ENCODE data around the gene PURA. TPM values are rescaled to one million over a fixed set of nuclear protein-coding genes. Genes with fewer than 3 reads are reported as not detected.

The PURA gene
- total and polyA plus RNA-seq, 2 of the 4 experiments (the other 2 are of a cell fraction), result 3.8 to 5.6 TPM

DNA sequence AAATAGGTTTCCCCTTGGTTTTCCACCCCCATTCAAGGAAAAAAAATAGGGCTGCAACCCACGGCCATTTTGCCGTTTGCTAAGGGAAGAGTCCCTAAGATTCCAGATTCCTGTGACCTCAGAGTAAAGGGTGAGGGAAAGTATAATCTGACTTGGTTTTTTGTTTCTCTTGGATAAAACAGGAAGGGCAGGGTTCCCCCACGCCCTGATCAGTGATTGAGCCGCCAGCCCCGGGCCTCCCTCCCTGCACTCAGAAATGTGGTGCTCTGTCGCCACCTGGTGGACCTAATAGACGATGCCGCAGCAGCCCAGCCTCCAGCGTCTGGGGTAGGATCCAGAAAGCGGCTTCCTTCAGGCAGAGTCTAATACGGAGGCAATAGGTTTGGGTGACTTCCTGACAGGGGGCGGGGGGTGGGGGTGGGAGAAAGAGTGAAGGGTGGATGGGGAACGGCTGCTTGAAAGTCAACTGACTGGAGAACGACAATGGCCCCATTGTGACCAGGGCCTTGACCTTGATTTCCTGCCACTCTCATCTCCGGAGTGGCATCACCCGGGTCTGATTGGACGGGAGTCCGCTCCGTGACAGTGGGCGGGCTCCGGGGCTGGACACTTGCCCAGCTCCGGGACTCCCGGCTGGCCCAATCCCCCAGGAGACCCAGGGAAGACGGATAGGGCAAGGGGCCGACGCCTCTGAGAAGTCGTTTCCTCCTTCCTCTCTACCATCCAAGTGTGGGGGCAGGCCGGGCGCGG lies 43.3 kb downstream of the PURA start:
- intact Hi-C loops (cut with micrococcal nuclease) (loop anchor here (1.0 to 2.0 kb wide), 5 partner anchors 12 to 370 kb away; no protein-coding TSS in a partner anchor), in situ Hi-C loops (cut with MboI; ENCODE audit: low sequenced_read_pairs) (no loop called here), dilution Hi-C loops (cut with HindIII; ENCODE audit: low sequenced_read_pairs, unreplicated experiment) (no loop called here)
- Histone ChIP-seq H3K9ac (ENCODE audit: low read depth, low read length) (peak overlapping the region; percentile 2; the same call in 1 of the 2 replicates), H4K91ac (ENCODE audit: insufficient read depth, low read depth, low read length) (no peak overlapping the region), H3K4ac (ENCODE audit: low read depth, low read length) (0 out of 2 replicates have a peak overlapping the region, but pooled peaks have one; percentile 29), H3K9me1 (ENCODE audit: insufficient read depth, low read length) (no peaks in the 10 kb centered on the region), H4K5ac (ENCODE audit: low read depth, low read length) (peak overlapping the region; percentile 12; the same call in 1 of the 2 replicates), H3K4me1 (ENCODE audit: control insufficient read depth, insufficient read depth, low read length) (no peaks in the 10 kb centered on the region), H3K56ac (ENCODE audit: extremely low read depth, insufficient read depth, low read length) (no peak overlapping the region), H3K14ac (replicated peaks; ENCODE audit: low read depth, low read length) (no peak overlapping the region; the same call in 1 of the 2 replicates), H3K9me3 (ENCODE audit: control insufficient read depth, insufficient read depth, low read length) (no peaks in the 10 kb centered on the region), H3K27ac (ENCODE audit: insufficient read depth, low read length) (no peak overlapping the region), H4K8ac (ENCODE audit: low read depth in 2 of 2, low read length in 2 of 2) (peak overlapping the region in 1 of 2 experiments; percentile 88; a peak in 2 of 4 replicates), H2AFZ (replicated peaks; ENCODE audit: low read length, poor library complexity) (peak overlapping the region; percentile 92), H2BK120ac (ENCODE audit: low read depth, low read length) (no peak overlapping the region), H3K27me3 (ENCODE audit: control insufficient read depth, insufficient read depth, low read length) (no peaks in the 10 kb centered on the region; the same call in 1 of the 2 replicates), H3K79me1 (ENCODE audit: low read depth in 1 of 2, low read length in 2 of 2) (no peaks in the 10 kb centered on the region; a peak in 1 of 4 replicates), H2BK20ac (ENCODE audit: low read depth, low read length) (no peak overlapping the region), H3K18ac (ENCODE audit: low read depth, low read length) (no peak overlapping the region), H3K36me3 (ENCODE audit: control insufficient read depth, insufficient read depth, low read length) (no peaks in the 10 kb centered on the region), H3K4me2 (ENCODE audit: low read depth, low read length) (peak overlapping the region; percentile 62), H2AK5ac (ENCODE audit: low read depth, low read length) (no peak overlapping the region), H4K20me1 (ENCODE audit: insufficient read depth, low read length) (no peaks in the 10 kb centered on the region; the same call in 1 of the 2 replicates), H2AK9ac (replicated peaks; ENCODE audit: low read depth, low read length, poor library complexity) (peak overlapping the region; percentile 47), H3K23ac (ENCODE audit: low read depth, low read length) (no peak overlapping the region), H3K4me3 (ENCODE audit: insufficient read depth, low read depth, low read length) (peak overlapping the region; percentile 5; the same call in 1 of the 2 replicates), H2BK15ac (ENCODE audit: low read depth, low read length) (no peak overlapping the region), H2BK5ac (ENCODE audit: low read depth, low read length, poor library complexity, severe bottlenecking) (no peak overlapping the region)
- POLR2A ChIA-PET (ENCODE audit: unreplicated experiment), result no interaction called here
- CTCF ChIA-PET, result interaction anchor here (0.6 to 1.7 kb wide), 6 partner anchors 11 to 382 kb away, joined by 3 to 4 read pairs (median 3); no protein-coding TSS in a partner anchor
- ATAC-seq (ENCODE audit: low read depth) (peak; percentile 98), DNase-seq (peak; percentile 73)
- 0% methylated on average over 6 of the region's 30 CpGs; no CpG with 5 or more reads in 1 of the 2 experiments for WGBS, 2 experiments (ENCODE audit: extremely low coverage in 2 of 2, insufficient read length in 1 of 2)
- BruUV-seq (replicated peaks), result no TSS peak
- TF ChIP-seq MXI1 (IDR thresholded peaks at IDR 0.05; ENCODE audit: borderline replicate concordance, low read depth, low read length), result no peak
- peak; percentile 76; the same call in 1 of the 2 replicates for TF ChIP-seq MAZ (IDR thresholded peaks at IDR 0.05; ENCODE audit: borderline replicate concordance, low read depth, low read length)
- no peak; the same call in 1 of the 2 replicates for TF ChIP-seq CHD1 (IDR thresholded peaks at IDR 0.05; ENCODE audit: low read depth, low read length)
- TF ChIP-seq, protein P1, sequence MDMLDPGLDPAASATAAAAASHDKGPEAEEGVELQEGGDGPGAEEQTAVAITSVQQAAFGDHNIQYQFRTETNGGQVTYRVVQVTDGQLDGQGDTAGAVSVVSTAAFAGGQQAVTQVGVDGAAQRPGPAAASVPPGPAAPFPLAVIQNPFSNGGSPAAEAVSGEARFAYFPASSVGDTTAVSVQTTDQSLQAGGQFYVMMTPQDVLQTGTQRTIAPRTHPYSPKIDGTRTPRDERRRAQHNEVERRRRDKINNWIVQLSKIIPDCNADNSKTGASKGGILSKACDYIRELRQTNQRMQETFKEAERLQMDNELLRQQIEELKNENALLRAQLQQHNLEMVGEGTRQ (IDR thresholded peaks at IDR 0.05; ENCODE audit: low read depth, low read length), result no peak
- TF ChIP-seq RAD21 (IDR thresholded peaks at IDR 0.05; ENCODE audit: low read length), result peak; percentile 96
- no peak for TF ChIP-seq RCOR1 (IDR thresholded peaks at IDR 0.05; ENCODE audit: insufficient replicate concordance, low read length)
- TF ChIP-seq SMC3 (IDR thresholded peaks at IDR 0.05; ENCODE audit: low read depth, low read length), result peak; percentile 93
- TF ChIP-seq, protein P2, sequence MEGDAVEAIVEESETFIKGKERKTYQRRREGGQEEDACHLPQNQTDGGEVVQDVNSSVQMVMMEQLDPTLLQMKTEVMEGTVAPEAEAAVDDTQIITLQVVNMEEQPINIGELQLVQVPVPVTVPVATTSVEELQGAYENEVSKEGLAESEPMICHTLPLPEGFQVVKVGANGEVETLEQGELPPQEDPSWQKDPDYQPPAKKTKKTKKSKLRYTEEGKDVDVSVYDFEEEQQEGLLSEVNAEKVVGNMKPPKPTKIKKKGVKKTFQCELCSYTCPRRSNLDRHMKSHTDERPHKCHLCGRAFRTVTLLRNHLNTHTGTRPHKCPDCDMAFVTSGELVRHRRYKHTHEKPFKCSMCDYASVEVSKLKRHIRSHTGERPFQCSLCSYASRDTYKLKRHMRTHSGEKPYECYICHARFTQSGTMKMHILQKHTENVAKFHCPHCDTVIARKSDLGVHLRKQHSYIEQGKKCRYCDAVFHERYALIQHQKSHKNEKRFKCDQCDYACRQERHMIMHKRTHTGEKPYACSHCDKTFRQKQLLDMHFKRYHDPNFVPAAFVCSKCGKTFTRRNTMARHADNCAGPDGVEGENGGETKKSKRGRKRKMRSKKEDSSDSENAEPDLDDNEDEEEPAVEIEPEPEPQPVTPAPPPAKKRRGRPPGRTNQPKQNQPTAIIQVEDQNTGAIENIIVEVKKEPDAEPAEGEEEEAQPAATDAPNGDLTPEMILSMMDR (conservative IDR thresholded peaks at IDR 0.05; ENCODE audit: low read depth, low read length), result peak; percentile 97
